IMR-90 (cell line): Measurements from ENCODE around the gene PATJ. TPM values are rescaled to one million over a fixed set of nuclear protein-coding genes. Genes with fewer than 3 reads are reported as not detected.
A peak's percentile ranks its signal among the peaks of the same experiment; 100 is the strongest.

Experiments
- ATAC-seq: fragments of 200-7000 bp; cut with Tn5 transposase; 2 replicates; pipeline ENCODE4 v1.9.1; 2020; ENCODE audit warnings: low read depth, mild to moderate bottlenecking, moderate library complexity
- BruUV-seq: library from RNA; stranded (reverse); fragments of 400-500 nt; replicated peaks from 2 replicates; lab custom pipeline; 2021; lab: Mats Ljungman, UMichigan
- CTCF ChIA-PET: fragments of 300-600 bp; formaldehyde crosslinking; extraction: SDS; loops from one replicate; lab custom pipeline; 2021; ENCODE audit warnings: antibody characterized with exemption; lab: Yijun Ruan, JAX
- POLR2A ChIA-PET: fragments of 300-600 bp; sonication (Branson Sonifier 250); formaldehyde crosslinking; loops from one replicate; lab custom pipeline; 2022; ENCODE audit warnings: antibody characterized with exemption; ENCODE audit not compliant: unreplicated experiment; lab: Charles Lee
- DNase-seq: peaks from one replicate; pipeline ENCODE4 v3.0.0; 2013
- H2AFZ ChIP-seq: replicated peaks from 2 replicates; pipeline ENCODE3; 2013; ENCODE audit warnings: low read length, mild to moderate bottlenecking; ENCODE audit not compliant: poor library complexity
- H2AK5ac ChIP-seq: 2 replicates; pipeline ENCODE4 v1.6.1; 2013; ENCODE audit warnings: low read depth, low read length, inconsistent platforms
- H2AK9ac ChIP-seq: replicated peaks from 2 replicates; pipeline ENCODE3; 2013; ENCODE audit warnings: mild to moderate bottlenecking, low read depth, low read length, moderate library complexity; ENCODE audit not compliant: poor library complexity
- H2BK120ac ChIP-seq: 2 replicates; pipeline ENCODE4 v1.6.1; 2013; ENCODE audit warnings: low read depth, low read length, inconsistent platforms
- H2BK15ac ChIP-seq: 3 replicates; pipeline ENCODE4 v1.6.1; 2013; ENCODE audit warnings: low read depth, low read length, inconsistent platforms
- H2BK20ac ChIP-seq: 2 replicates; pipeline ENCODE4 v1.6.1; 2013; ENCODE audit warnings: low read depth, mild to moderate bottlenecking, inconsistent platforms, low read length, moderate library complexity
- H2BK5ac ChIP-seq: 2 replicates; pipeline ENCODE4 v1.6.1; 2013; ENCODE audit warnings: mild to moderate bottlenecking, low read depth, low read length, inconsistent platforms; ENCODE audit not compliant: poor library complexity, severe bottlenecking
- H3K14ac ChIP-seq: replicated peaks from 2 replicates; pipeline ENCODE4 v1.6.1; 2013; ENCODE audit warnings: low read depth, low read length, inconsistent platforms
- H3K18ac ChIP-seq: 2 replicates; pipeline ENCODE4 v1.6.1; 2013; ENCODE audit warnings: low read depth, low read length, control low read depth
- H3K23ac ChIP-seq: 2 replicates; pipeline ENCODE4 v1.6.1; 2013; ENCODE audit warnings: low read depth, low read length, inconsistent platforms
- H3K27ac ChIP-seq: 2 replicates; pipeline ENCODE4 v1.5.1; 2013; ENCODE audit warnings: mild to moderate bottlenecking, control low read depth, low read length; ENCODE audit not compliant: insufficient read depth
- H3K27me3 ChIP-seq: 2 replicates; pipeline ENCODE4 v1.6.1; 2013; ENCODE audit warnings: low read length; ENCODE audit not compliant: control insufficient read depth, insufficient read depth
- H3K36me3 ChIP-seq: 2 replicates; pipeline ENCODE4 v1.6.1; 2013; ENCODE audit warnings: low read length, mixed read lengths; ENCODE audit not compliant: control insufficient read depth, insufficient read depth
- H3K4ac ChIP-seq: 2 replicates; pipeline ENCODE4 v1.6.1; 2013; ENCODE audit warnings: low read depth, low read length, inconsistent platforms
- H3K4me1 ChIP-seq: 2 replicates; pipeline ENCODE4 v1.6.1; 2013; ENCODE audit warnings: low read length, mixed read lengths; ENCODE audit not compliant: control insufficient read depth, insufficient read depth
- H3K4me2 ChIP-seq: 2 replicates; pipeline ENCODE4 v1.6.1; 2013; ENCODE audit warnings: low read depth, mild to moderate bottlenecking, control low read depth, low read length, moderate library complexity
- H3K4me3 ChIP-seq: 2 replicates; pipeline ENCODE4 v1.5.1; 2013; ENCODE audit warnings: low read depth, mild to moderate bottlenecking, control low read depth, low read length, moderate library complexity; ENCODE audit not compliant: insufficient read depth
- H3K56ac ChIP-seq: 2 replicates; pipeline ENCODE4 v1.6.1; 2013; ENCODE audit warnings: low read length, inconsistent platforms; ENCODE audit not compliant: insufficient read depth; ENCODE audit errors: extremely low read depth
- H3K79me1 ChIP-seq, 2 experiments: 2 replicates each; pipeline ENCODE4 v1.6.1; 2013; ENCODE audit warnings: low read length in 2 of 2, inconsistent platforms in 1 of 2, low read depth in 1 of 2
- H3K9ac ChIP-seq: 2 replicates; pipeline ENCODE4 v1.6.1; 2013; ENCODE audit warnings: low read depth, low read length, control low read depth
- H3K9me1 ChIP-seq: 2 replicates; pipeline ENCODE4 v1.6.1; 2013; ENCODE audit warnings: low read length, inconsistent platforms; ENCODE audit not compliant: insufficient read depth
- H3K9me3 ChIP-seq: 2 replicates; pipeline ENCODE4 v1.6.1; 2013; ENCODE audit warnings: low read length; ENCODE audit not compliant: control insufficient read depth, insufficient read depth
- H4K20me1 ChIP-seq: 2 replicates; pipeline ENCODE4 v1.6.1; 2013; ENCODE audit warnings: low read length, inconsistent platforms; ENCODE audit not compliant: insufficient read depth
- H4K5ac ChIP-seq: 2 replicates; pipeline ENCODE4 v1.6.1; 2013; ENCODE audit warnings: mild to moderate bottlenecking, low read depth, low read length, control low read depth
- H4K8ac ChIP-seq, 2 experiments: 2 replicates each; pipeline ENCODE4 v1.6.1; 2013; ENCODE audit warnings: low read depth in 2 of 2, low read length in 2 of 2, control low read depth in 1 of 2, inconsistent platforms in 1 of 2
- H4K91ac ChIP-seq: 2 replicates; pipeline ENCODE4 v1.6.1; 2013; ENCODE audit warnings: low read depth, low read length, inconsistent platforms; ENCODE audit not compliant: insufficient read depth
- CEBPB ChIP-seq: IDR thresholded peaks from 2 replicates; pipeline ENCODE4 v1.6.1; 2012; ENCODE audit warnings: low read depth, low read length, improper control_type of control experiment
- FOS ChIP-seq: fragments of 150-350 bp; IDR thresholded peaks from 2 replicates; pipeline ENCODE4 v1.6.1; 2016; ENCODE audit warnings: low read depth, low read length
- WGBS, 2 experiments: methylation state at CpG; one replicate each; pipeline versions ENCODE4 v1.1.5 to v1.1.7; 2013; ENCODE audit warnings: missing lambda C conversion rate in 2 of 2; ENCODE audit not compliant: insufficient read length in 1 of 2; ENCODE audit errors: extremely low coverage in 2 of 2; 5-methylcytosine and 5-hydroxymethylcytosine counted together
- dilution Hi-C: fragments of 300-500 bp; cut with HindIII; formaldehyde crosslinking; loops from one replicate; pipeline ENCODE4 v1.14.3; 2018; ENCODE audit warnings: low sequenced_read_pairs; ENCODE audit not compliant: unreplicated experiment
- in situ Hi-C: fragments of 300-500 bp; cut with MboI; formaldehyde crosslinking; loops from 3 replicates; pipeline ENCODE4 v1.14.3; 2019; ENCODE audit warnings: low sequenced_read_pairs, inconsistent platforms, mixed read lengths
- intact Hi-C: fragments of 100-400 bp; cut with micrococcal nuclease; formaldehyde crosslinking; loops from 2 replicates; pipeline ENCODE4 v1.10.0; 2022
- polyA plus RNA-seq, 3 experiments: library from polyadenylated mRNA; depleted of rRNA; stranded (reverse); fragments of >200 nt; gene quantifications; 2 replicates each; pipeline ENCODE4 v1.2.3, GENCODE V29; 2012; ENCODE audit warnings: low replicate concordance in 1 of 3
- total RNA-seq: library from RNA; depleted of rRNA; stranded (reverse); fragments of >200 nt; gene quantifications from 2 replicates; pipeline ENCODE4 v1.2.3, GENCODE V29; 2012

Gene PATJ
- total and polyA plus RNA-seq, 2 of the 4 experiments (the other 2 are of a cell fraction), result 2.0 to 3.4 TPM

GRCh38 chr1:61757950-61758349 lies 15.7 kb downstream of the PATJ start:
- Histone ChIP-seq H2BK20ac (no peak overlapping the region), H3K4me3 (no peak overlapping the region)
- peak; percentile 63 for DNase-seq

More at GRCh38 chr1:61757950-61758349, 15.7 kb downstream of the PATJ start:
- ChIA-PET POLR2A (no interaction called here), CTCF (no interaction called here)
- dilution Hi-C loops (no loop called here), in situ Hi-C loops (no loop called here), intact Hi-C loops (no loop called here)
- Histone ChIP-seq H3K4ac (no peak overlapping the region), H3K9ac (no peak overlapping the region), H3K23ac (no peak overlapping the region), H3K36me3 (no peaks in the 10 kb centered on the region), H2BK120ac (no peak overlapping the region), H3K27me3 (no peaks in the 10 kb centered on the region), H3K4me1 (no peaks in the 10 kb centered on the region), H3K9me3 (no peaks in the 10 kb centered on the region), H3K79me1 (no peaks in the 10 kb centered on the region), H4K5ac (no peak overlapping the region), H3K4me2 (no peak overlapping the region), H3K14ac (no peak overlapping the region), H2BK5ac (no peak overlapping the region), H2BK15ac (no peak overlapping the region), H4K8ac (no peak overlapping the region), H3K27ac (no peak overlapping the region), H4K91ac (no peak overlapping the region), H2AK5ac (no peak overlapping the region), H2AFZ (no peak overlapping the region), H4K20me1 (no peaks in the 10 kb centered on the region), H3K9me1 (no peaks in the 10 kb centered on the region), H3K56ac (no peak overlapping the region), H3K18ac (no peak overlapping the region), H2AK9ac (no peak overlapping the region)
- no TSS peak for BruUV-seq
- ATAC-seq, result peak; percentile 59
- no peak for TF ChIP-seq FOS
- TF ChIP-seq CEBPB, result 0 out of 2 replicates have a peak, but pooled peaks have one; percentile 0
- no CpG with 5 or more reads among the region's 2 CpGs for WGBS, 2 experiments
